Stimulated activated CD8-positive, alpha-beta memory T cell treated with anti-CD3 and anti-CD28 coated beads, Interleukin-12 subunit alpha, Interleukin-12 subunit beta, amount 100 ng/mL, for 4 hours (primary cell): ENCODE results near the gene SLC6A12.
"Not testable (repeated sequence)": the region's sequence is repeated elsewhere in the genome, so short reads cannot be mapped to it uniquely, and the experiment has no call there.

Source experiments
- DNase-seq: peaks from one replicate; pipeline ENCODE4 v3.0.0-alpha.2; 2020; ENCODE audit warnings: low read depth

SLC6A12 gene

GRCh38 chr12:197347-197746 lies 16.6 kb downstream of the SLC6A12 start:
- DNase-seq: no peak

DNA sequence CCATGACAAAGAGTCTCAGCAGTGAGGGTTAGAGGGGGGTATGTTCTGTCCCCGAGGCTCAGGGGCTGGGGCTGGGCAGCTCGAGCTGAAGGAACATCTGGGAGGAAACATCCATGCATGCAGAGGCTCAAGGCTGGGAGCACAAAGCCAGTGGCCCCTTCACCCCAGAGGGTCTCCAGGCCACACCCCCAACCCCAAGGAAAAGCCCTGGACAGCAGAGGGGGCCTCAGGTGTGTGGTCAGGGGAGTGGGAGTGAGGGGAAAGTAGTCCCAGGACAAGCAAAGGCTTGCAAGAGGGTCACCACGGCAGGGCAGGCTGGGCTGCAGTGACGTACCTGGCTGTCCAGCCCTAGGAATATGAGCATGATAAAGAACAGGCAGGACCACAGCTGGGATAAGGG lies 17.5 kb downstream of the SLC6A12 start:
- no peak for DNase-seq

DNA sequence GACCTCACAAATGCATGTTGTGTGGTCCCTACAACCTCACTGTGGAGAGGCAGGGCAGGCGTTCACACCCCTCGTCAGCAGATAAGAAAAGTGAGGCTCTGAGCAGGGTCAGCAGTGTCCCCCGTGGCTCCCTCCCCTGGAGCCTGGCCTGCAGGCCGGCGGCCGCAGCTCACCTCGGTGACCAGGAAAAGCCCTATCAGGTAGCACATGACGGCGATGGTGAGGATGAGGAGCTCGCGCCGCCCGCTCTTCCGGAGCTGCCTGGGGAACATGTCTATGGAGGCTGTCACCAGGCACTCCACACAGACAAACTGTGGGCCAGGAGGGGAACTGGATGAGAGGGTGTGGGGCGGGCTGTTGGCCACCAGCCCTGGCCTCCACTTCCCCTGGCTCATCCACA lies 18.0 kb downstream of the SLC6A12 start:
- DNase-seq: no peak

DNA sequence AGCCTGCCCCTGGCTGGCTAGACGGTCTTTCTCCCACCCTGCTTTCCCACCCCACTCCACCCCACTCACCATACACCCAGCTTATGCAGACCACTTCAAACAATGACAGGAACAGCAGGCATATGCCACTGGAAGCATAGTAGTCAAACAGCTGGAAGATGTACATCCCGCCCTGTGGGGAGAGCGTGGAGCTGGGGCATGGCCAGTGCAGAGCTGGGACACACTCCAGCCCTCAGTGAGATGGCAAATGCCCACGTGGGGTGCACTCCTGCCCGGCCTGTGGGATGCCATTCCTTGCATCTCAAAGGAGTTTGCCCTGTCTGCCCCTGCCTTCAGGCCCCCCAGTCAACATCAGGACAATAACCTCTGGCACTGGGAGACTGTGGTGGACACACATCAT lies 18.8 kb downstream of the SLC6A12 start:
- no peak for DNase-seq

DNA sequence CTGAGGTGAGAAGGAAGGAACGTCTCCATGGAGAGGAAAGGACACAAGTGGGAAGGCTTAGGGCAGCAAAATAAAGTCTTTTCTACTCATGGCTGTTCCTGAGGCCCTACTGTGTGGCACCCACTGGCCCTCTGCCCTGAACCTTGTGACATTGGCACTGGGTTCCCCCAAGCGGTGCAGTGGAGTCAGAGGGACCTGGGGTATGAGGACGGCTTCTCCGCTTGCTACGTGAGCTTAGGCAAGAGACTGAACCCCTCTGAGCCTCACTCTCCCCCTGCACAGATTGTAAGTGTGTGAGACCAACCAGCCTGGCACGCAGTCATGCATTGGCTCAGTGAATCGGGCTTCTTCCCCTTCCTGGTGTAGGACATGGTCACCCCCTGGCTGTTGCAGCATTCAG lies 19.7 kb downstream of the SLC6A12 start:
- no peak for DNase-seq

DNA sequence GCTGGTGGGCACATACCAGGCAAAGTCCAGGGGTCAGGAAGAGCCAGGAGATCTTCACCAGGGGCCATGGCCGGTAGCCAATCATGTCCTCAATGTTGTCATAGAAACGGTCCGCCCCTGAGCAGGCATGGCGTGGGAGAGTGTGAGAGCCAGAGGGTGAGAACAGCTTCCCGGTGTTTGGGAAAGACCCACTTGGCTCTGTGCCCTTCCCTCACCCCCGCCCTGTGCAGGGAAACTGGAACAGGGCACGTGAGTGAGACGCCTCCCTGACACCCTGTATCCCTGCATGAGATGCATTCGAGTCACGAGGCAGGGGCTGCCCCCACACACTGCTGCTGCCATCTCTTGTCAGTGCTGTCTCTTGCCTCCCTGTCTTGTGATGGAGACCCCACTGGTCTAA lies 20.7 kb downstream of the SLC6A12 start:
- DNase-seq: no peak

GRCh38 chr12:191541-191940 lies 22.4 kb downstream of the SLC6A12 start:
- no peak for DNase-seq

GRCh38 chr12:190881-191280 lies 23.1 kb downstream of the SLC6A12 start:
- DNase-seq: no peak

- DNase-seq: no peak
Measured at GRCh38 chr12:189622-189962, 24.4 kb downstream of the SLC6A12 start.

GRCh38 chr12:188910-189621 lies 24.9 kb downstream of the SLC6A12 start:
- DNase-seq: peak; percentile 5

- DNase-seq: not testable (repeated sequence)
Measured at GRCh38 chr12:187986-188909, 25.7 kb downstream of the SLC6A12 start.

DNA sequence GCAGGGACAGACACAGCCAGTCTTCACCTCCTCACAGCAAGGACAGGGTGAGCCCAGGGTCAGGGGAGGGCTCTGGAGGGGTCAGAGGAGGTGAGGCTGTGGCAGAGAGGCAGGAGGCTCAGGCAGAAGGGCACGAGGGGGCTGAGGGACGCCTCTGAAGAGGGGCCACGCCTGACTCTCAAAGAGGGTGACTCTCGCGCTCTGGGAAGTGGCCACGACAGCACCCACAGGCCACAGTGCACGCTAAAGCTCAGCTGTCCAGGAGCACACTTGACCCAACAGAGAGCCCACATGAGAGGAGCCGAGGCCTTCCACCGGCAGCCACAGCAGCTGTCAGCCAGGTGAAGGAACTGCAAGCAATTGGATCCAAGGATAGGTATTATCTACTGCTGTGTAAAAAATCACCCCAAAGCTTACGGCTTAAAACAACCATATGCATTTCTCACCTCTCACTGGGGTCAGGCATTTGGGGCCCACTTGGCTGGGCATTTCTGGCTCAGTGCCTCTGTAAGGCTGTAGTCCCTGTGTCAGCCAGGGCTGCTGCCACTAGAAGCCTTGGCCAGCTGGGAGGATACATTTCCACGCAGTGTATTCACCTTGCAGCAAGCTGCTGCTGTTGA lies 27.8 kb downstream of the SLC6A12 start:
- DNase-seq: no peak

GRCh38 chr12:185576-185955 lies 28.4 kb downstream of the SLC6A12 start:
- DNase-seq: no peak

DNA sequence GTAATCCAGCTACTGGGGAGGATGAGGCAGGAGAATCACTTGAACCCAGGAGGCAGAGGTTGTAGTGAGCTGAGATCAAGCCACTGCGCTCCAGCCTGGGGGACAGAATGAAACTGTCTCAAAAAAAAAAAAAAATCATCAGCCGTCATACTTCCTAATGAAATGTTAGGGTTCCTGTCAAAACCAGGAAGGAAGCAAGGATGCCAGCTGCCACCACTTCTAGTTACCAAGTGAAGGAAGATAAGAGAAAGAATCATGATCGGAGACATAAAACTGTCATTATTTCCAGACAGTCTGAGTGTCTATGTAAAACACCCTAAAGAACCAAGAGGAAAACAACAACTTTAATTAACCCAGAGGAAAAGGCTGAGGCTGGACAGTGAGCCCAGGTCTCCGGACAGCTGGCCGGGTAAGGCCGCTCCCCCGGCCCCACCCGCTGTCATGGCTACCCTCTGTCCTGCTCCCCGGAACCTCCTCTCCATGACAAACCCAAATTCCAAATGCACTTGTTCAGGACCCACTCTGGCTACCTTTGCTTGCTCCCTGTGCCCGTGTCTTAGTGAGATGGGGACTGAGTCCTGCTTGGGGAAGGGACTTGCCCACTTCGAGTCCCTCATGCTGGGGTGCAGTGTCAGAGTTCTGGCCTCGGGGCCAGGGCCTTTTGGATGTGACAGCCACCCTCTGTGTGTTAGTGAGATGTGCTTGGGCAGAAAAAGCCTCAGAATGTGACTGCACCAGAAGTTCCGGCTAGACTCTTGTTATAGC lies 29.0 kb downstream of the SLC6A12 start:
- DNase-seq: no peak

- no peak for DNase-seq
Measured at GRCh38 chr12:182381-182892, 31.5 kb downstream of the SLC6A12 start.

- DNase-seq: no peak
Measured at GRCh38 chr12:181921-182320, 32.0 kb downstream of the SLC6A12 start.

DNA sequence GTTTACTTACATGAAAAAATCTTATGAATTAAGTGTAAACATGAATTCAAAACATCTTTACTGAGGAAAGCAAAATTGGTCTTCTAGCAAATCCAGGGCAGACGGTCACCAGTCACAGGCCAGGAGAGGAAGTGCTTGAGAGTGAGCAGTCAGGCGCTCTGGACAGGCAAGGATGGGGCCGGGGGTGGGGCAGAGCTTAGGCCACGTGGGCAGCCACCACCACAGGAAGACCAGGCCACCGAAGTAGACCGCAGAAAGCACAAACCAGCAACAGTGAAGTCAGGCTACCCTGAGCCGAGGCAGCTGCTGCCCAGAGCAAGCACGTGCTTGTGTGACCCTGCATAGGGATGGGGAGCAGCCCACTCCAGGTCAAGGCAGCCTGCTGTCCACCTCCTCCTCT lies 33.5 kb downstream of the SLC6A12 start:
- DNase-seq: no peak

DNA sequence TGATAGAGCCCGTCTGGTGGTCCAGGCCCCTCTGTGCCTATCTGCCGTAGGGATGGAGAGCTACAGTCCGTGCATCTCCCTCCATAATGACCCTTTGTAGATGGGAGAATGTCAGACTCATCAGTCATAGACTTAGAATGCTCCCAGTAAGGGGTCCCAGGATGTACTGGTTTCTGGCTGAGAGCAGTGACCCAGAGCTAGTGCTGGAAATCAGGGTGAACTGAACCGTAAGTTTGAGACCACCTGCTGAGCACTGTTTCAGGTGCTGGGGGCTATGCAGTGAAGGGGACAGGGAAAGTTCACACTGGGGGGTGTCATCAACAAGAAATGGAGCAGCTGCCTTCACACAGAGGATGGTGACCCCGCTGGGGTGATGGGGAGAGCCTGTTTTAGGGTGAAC lies 34.1 kb downstream of the SLC6A12 start:
- DNase-seq: no peak

DNA sequence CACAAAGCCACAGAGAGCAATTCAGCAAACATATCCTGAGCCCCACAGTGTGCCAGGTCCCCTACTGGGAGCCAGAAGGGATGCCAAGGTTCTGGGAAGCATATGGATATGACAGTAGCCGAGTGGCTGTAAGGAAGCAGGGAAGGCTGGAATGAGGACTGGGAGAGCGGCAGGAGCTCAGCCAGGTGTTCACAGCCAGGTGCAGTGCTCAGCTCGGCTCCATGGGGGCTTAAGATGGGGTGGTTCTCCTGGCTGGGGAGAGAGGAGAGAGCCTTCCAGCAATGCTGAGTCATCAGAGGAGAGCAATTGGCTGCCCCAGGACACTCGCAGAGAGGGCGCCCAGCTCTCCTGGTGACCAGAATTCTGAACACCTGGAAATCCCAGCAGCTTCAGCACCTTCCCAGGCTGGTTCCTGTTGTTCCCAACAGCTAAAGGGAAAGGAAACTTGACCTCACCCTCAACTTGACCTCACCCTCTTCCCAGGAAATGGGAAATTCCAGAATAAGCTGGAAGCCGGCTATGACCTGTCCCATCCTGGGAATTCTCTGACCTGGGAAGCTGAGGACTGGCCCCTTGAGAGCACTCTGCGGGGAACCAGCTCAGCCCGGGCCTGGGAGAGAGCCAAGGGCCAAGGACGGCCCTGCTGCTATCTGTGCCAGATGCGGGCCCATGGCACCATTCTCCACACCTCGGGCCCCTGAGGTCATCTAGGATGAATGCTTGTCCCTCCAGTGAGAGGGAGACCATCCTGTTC lies 34.6 kb downstream of the SLC6A12 start:
- no peak for DNase-seq

GRCh38 chr12:178829-179109 lies 35.2 kb downstream of the SLC6A12 start:
- DNase-seq: no peak

- no peak for DNase-seq
Measured at GRCh38 chr12:177980-178828, 35.8 kb downstream of the SLC6A12 start.
